ENCODE measurements around the gene PTPRA.

The PTPRA gene

DNA sequence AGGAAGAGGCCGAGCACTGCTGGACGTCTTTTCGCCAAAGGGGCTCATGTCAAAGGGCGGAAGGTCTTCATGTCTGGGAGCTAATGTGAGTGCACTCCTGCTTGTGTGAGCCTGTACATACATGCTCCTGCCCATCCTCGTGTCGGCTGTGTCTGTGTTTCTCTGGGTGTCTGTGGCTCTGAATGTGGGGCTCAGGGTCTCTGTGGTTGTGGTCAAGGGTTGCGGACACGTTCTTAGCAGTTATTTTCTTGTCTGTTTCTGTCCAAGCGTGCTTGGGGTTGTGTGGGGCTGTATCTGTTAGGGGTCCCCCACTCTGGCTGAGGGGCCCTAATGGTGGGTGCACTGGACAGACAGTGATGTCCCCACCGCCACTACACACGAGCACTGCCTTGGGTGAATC, 208.4 kb downstream of the PTPRA start:
- no peak for DNase-seq

DNA sequence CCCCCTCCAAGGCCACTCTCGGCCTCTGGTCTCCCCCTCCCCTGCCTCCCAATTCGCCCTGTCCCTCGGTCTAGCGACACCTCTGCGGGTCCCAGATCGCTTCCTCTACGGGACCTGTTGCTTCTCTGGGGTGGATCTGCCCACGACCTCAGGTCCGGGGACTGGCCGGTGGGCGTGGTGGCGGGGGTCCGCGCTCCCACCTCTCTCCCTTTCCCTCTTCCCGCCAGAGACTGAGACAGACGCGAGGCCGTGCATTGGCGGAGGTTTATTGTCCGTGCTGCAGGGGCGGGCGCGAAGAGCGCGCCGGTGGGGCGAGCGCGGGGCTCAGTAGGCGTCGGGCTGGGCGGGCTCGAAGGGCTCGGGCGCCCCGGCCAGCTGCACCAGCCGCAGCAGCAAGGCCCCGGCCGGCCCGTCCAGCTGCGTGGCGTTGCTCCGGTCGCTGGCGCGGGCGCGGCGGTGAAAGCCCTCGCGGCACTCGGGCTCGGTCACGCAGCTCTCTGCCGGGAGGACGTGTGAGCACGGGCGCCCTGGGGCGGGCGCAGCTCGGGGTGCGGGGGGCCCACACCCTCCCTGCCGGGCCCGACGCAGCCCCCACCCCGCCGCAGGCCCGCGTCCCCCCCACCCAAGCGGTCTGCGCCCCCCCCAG, 209.1 kb downstream of the PTPRA start:
- DNase-seq, result no peak

DNA sequence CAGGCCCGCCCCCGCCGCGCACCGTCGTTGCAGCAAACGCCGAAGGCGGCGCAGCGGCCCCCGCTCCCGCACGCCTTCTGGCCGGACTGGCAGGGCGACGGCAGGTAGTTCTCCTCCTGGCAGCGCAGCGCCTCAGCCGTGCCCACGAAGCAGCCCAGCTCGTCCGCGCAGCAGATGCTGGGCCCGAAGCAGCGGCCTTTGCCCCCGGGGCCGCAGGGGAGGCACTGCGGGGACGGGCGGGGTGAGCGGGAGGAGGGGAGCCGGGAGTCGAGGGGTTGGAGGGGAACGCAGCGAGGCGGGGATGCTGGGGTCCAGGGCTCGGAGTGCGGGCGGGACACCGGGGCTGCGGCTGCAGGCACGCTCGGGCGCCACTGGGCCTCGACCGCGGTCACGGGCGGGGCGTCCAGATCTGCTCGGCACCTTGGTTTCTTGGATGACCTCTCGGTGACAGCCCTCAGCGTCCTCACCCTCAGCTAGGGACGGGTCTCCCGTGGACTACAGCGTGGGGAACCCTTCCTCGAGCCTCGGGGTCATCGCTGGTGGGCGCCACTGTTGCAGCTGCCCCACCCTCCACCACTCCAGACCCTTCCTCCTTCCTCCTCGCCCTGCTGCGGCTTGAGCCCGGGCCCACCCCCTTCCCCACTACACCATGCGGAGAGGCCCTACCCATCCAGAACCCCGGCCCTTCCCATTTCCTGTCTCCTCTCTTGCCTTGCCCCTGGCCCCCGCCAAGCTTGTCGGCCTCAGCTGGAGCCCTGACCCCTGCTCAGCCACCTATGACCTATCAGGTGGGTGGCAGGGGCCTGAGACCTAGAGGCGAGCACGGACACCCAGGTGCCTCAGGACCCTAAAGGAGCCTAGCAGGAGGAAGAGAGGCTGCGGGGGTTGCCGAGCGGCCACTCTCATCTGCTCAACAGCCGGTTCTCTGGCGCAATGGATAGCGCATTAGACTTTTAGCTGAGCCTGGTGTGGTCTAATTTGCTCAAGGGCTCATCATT, 210.0 kb downstream of the PTPRA start:
- DNase-seq, result no peak

DNA sequence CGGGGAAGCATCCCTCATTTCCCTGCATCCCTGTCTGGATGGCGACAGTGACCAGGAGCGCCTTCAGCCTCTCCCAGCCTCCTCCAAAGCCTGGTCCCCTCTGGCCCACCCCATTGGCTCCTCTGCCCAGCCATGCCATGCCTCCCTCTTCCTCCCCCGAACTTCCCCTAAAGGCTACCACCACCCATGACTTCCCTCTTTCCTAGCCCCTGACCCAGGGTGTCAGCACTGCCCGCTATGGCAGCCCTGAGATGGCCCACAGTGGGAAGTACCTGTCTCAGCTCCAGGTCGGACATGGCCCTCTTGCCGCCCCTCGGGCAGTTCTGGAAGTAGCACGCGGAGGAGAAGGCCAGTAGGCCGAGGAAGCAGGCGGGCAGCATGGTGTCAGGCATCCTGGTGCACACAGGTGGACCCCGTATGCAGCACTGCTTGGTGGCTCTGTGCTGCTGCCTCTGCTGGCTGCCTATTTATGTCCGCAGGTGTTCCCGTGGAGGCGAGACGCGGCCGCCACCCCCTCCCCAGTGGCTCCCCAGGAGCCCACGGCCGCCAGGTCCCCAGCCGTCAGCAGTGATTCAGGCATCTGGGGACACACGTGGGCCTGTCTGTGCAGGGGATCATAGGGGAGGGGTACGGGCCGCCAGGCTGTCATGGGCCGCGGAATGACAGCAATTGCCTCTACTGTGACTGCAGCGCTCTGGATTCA, 211.2 kb downstream of the PTPRA start, which contains the start of gene AVP:
Gene AVP, minus strand, starts transcription at position 442 of the 703 bp plus-strand sequence. Its CDS starts 50 bp downstream, at position 392.
- no peak for DNase-seq

DNA sequence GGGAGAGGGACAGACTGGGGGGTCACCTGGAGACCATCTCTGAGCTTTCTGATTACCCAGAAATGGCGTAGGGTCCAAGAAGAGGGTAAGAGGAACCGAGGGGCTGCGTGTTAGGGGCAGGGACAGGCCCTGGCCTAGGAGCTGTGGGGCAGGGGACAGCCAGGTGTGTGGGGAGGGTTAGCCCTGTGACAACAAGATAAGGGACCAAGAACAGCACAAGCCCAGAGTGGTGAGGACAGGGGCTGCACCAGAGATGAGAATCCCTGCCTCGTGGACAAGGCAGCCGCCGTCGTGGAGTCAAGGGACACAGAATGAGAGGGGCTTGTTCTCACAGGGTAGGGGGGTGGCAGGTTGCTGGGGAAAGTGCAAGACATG, 211.7 kb downstream of the PTPRA start:
- no peak for DNase-seq

DNA sequence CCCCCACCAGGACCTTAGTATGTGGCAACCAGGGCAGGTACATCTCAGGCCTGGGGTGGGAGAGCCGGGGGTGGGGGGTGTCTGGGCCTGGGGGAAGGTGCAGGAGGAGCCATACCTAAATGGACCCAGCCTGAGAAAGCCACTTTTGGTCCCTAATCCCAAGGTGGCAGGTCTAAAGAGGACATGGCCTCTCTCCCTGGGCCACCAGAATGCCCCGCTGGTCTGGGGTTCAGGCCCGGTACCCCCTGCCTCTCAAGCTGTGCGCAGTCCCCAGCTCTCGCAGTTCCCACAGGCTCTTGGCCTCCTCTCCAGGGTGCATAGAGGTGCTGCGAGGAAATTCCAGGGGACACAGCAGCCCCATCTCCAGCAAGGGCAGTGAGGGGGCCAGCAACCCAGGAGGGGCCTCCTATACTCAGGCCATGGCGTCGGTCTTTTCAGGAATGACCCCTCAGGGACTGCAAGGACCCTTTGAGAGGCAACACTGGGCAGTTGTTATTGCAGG, 212.3 kb downstream of the PTPRA start:
- DNase-seq, result no peak

DNA sequence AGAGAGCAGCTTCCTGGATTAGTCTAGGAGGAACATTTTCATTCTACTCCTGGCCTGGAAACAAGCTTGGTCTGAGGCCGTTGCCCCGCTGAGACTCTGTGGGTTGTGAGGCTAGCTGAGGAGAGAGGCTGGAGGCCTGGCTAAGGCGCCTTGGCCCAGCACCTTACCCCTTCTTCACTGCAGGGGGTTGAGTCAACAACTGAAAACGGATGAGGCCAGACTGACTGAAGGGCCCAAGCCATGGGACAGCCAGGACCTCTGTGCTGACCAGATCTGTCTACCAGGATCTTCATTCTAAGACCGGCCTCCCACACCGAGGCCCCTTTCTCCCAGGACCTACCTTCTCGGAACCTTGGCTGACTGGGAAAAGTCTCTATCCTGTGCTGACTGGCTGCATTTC, 214.8 kb downstream of the PTPRA start:
- DNase-seq, result no peak

Measured in NCI-H345 (cell line).